GM10266 (cell line): ENCODE results near the gene MAPK10.

Experiments used
- DNase-seq: peaks from one replicate; pipeline ENCODE4 v3.0.0; 2012; ENCODE audit errors: extremely low spot score
- TF ChIP-seq, protein P1 (sequence below): IDR thresholded peaks from 2 replicates; pipeline ENCODE4 v1.5.1; 2012; ENCODE audit warnings: mild to moderate bottlenecking, low read depth; ENCODE audit not compliant: control insufficient read depth, insufficient read depth; ENCODE audit errors: missing control alignments

MAPK10 gene

DNA sequence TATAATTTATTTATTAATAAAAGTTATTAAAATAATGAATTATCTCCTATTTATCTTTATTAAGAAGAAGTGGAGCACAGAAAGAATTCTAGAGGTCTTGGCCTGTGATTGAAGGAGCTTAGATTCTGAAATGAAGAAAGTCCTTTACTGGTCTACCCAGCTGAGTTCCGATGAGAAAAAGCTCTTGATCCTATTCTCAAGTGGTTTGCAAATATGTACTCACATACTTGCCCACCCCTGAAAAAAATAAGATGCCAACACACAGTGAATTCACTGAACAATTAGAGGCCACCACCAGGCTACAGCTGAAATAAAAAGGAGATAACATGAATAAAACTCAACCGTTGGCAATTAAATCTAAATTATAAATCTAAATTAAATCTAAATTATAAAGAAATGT lies 253.4 kb downstream of the MAPK10 start:
- TF ChIP-seq, protein P1, sequence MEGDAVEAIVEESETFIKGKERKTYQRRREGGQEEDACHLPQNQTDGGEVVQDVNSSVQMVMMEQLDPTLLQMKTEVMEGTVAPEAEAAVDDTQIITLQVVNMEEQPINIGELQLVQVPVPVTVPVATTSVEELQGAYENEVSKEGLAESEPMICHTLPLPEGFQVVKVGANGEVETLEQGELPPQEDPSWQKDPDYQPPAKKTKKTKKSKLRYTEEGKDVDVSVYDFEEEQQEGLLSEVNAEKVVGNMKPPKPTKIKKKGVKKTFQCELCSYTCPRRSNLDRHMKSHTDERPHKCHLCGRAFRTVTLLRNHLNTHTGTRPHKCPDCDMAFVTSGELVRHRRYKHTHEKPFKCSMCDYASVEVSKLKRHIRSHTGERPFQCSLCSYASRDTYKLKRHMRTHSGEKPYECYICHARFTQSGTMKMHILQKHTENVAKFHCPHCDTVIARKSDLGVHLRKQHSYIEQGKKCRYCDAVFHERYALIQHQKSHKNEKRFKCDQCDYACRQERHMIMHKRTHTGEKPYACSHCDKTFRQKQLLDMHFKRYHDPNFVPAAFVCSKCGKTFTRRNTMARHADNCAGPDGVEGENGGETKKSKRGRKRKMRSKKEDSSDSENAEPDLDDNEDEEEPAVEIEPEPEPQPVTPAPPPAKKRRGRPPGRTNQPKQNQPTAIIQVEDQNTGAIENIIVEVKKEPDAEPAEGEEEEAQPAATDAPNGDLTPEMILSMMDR: no peak
- DNase-seq: no peak

GRCh38 chr4:86101841-86102240 lies 258.0 kb downstream of the MAPK10 start:
- TF ChIP-seq, protein P1: no peak
- DNase-seq: no peak

GRCh38 chr4:86101410-86101809 lies 258.4 kb downstream of the MAPK10 start:
- TF ChIP-seq, protein P1: no peak
- DNase-seq: no peak

GRCh38 chr4:86100539-86101215 lies 259.2 kb downstream of the MAPK10 start:
- TF ChIP-seq, protein P1: no peak
- no peak for DNase-seq

- no peak for DNase-seq
- TF ChIP-seq, protein P1: no peak
Observed at GRCh38 chr4:86099348-86099747, 260.5 kb downstream of the MAPK10 start.

DNA sequence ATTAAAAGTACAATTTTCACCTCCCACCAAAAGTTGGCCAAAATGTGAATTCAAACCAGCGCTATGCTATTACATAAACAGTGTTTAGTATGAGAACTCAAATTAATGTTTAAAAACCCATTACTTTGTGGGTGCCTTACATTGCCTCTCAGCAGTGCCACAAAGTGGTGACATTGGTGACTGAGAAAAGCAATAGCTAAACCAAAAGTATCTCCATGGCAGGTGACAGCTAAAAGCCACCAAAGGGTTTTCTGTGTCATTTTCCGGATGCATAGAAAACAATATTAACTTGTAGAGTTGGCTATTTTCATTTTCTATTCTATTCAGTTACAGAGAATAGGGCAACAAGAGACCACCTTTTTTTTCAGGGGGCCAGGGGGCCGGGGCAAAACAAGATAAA lies 261.2 kb downstream of the MAPK10 start:
- no peak for DNase-seq
- TF ChIP-seq, protein P1: no peak

- DNase-seq: no peak
- TF ChIP-seq, protein P1: no peak
Observed at GRCh38 chr4:86096373-86096772, 263.5 kb downstream of the MAPK10 start.
